Activated T-helper 1 cell treated with Interleukin-2 at 50 U/mL for 16 hours (primary cell): ENCODE data around the gene ATP11A.
A peak's percentile ranks its signal among the peaks of the same experiment; 100 is the strongest.
"Not testable (repeated sequence)": the region's sequence is repeated elsewhere in the genome, so short reads cannot be mapped to it uniquely, and the experiment has no call there.

Experiments
- DNase-seq: peaks from one replicate; pipeline ENCODE4 v3.0.0-alpha.2; 2020; ENCODE audit warnings: low read depth

The ATP11A gene

DNA sequence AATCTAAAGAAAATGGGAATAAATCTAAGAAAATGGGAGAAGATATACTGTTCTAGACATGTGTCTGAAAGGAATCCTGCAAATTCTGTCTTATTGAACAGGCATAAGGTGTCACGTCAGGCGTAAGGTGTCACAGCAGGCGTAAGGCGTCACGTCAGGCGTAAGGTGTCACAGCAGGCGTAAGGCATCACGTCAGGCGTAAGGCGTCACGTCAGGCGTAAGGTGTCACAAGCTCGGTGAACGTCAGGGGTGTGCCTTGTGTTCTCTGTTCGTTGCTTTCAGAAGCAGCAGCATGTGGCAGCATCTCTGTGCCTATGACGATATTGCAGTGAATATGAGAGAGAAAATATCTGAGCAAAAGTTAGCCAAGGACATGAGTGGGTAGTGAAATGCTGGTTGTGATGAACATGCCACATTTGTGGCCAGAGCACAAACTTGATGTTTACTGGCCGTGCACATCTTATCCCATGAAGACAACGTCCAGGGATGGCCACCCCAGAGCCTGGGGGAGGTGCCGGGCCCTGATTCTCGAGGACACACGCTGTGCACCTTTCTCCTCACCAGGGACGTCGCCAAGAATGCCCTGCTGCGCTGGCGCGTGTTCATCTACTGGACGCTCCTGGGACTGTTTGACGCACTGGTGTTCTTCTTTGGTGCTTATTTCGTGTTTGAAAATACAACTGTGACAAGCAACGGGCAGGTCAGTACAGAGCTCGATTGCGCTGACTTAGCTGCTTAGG lies 172.2 kb downstream of the ATP11A start:
- no peak for DNase-seq

DNA sequence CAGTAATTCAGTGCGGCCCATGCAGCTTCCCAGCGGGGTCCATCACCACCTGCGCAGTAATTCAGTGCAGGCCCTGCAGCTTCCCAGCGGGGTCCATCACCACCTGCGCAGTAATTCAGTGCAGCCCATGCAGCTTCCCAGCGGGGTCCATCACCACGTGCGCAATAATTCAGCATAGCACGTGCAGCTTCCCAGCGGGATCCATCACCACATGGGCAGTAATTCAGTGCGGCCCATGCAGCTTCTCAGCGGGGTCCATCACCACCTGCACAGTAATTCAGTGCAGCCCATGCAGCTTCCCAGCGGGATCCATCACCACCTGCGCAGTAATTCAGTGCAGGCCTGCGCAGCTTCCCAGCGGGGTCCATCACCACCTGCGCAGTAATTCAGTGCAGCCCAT lies 173.5 kb downstream of the ATP11A start:
- not testable (repeated sequence) for DNase-seq

DNA sequence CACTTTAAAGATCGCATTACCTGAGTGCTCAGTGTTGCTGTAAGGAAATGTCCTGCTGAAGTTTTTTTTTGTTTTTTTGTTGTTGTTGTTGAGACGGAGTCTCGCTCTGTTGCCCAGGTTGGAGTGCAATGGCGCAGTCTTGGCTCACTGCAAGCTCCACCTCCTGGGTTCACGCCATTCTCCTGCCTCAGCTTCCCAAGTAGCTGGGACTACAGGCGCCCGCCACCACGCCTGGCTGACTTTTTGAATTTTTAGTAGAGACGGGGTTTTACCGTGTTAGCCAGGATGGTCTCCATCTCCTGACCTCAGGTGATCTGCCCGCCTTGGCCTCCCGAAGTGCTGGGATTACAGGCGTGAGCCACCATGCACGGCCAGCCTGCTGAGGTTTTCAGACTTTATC lies 175.6 kb downstream of the ATP11A start:
- DNase-seq, result not testable (repeated sequence)

DNA sequence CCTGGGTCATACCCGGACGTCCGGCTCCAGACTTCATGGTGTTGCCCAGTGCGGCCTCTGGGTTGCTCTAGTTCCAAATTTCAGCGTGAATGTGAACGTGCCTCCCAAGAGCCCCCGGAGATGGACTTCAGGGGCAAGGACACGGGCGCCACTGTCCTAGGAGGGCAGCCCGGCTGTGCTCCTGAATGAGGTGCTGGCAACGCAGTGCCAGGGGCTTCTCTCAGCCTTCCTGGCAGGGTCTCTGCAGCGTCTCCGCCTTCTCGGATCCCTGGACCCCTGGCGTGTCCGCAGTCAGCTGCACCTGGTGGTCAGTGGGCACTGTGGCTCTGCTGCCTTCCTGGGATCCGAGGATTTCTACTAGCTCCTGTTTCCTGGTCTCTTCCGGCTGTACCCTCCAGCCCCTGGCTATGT lies 177.5 kb downstream of the ATP11A start:
- DNase-seq, result no peak

DNA sequence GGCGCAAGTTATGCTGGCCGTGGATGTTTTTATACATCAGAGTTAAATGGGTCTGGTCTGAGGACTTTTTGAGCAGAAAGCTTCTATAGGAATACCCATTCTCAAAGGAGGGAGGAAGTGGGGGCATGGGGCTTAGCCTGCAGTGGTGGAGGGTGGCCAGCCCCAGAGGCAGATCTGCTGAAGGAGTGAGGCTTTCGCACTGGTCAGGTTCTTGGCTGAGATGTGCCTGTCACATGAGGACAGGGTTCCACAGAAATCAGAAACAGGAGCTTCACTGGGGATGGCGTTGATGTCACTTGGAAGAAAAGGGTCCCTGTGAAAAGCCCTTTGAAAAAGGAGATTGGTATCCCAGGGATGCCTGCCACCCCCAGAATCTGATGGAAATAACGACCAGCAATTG lies 178.5 kb downstream of the ATP11A start:
- no peak for DNase-seq

DNA sequence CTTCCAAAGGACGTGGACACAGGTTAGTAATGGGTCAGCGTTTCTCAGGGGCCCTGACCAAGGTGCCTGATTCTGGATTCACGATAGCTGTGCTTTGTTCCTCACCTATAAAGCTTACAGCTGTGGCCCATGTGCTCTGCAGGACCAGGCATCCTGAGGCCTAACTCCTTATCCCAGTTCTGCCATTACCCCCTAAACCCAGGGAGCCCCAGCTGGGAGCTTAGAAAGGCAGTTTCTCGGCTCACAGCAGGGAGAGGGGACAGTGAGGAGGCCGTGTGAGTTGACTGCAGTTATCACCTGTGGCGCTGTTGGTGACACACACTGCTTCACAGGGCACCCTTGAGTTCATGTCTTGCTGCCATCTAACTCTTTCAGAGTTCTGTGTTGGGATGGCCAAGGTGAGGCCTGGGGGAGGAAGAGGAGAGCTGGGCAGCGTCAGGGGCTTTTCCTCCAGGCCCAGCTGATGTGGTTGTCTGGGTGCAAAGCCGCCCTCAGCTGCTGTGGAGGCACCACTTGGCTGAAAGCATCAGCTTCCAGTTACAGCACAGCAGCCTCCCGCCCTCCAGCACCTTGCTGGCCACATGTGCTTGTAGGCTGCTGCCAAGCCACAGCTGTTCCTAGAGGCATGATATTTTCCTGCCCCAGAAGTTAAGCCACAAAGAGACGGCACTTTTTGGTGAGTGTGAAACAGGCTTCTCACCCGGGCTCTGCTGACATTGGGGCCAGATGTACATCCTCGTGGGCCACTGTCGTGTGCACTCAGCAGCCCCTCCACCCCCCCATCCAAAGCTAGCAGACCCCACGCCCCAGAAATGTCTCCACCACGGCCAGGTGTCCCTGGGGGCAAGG lies 179.6 kb downstream of the ATP11A start:
- DNase-seq, result no peak

DNA sequence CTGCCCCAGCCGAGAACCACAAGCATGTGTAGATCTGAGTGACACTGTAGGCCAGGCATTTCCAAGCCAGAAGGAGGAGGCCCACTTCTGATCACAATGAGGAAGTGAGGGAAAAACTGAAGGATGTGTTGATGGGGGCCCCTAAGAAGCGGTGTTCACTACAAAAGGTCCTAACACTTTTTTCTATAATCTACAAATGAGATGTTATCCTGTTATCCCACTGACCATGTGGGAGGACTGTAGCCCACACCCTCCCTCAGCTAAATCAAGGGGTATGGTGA lies 180.2 kb downstream of the ATP11A start:
- no peak for DNase-seq

DNA sequence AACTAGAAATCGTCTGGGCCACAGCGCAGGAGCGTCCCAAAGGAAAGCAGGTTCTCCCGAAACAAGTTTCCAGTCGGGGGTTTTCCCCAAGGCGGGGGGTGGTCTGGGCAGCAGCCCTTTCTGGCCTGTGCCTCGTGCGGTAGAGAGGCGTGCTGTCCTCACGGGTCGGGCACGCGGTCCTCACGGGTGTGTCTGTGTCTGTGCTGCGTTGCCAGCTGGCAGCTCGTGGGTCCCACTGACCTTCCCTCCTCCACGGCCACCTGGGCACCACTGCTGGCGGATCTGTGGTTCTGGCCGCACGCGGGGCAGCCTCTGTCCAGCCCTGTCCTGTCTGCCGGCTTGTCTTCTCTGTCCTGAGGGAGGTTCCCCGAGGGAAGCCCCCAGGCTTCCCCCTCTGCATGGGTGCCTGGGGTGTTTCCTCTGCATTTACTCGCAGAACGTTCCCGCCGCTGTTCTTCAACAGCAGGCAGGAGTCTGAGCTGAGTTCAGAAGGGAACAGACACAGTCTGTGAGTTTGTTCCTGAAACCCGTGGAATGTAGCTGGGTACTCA lies 181.0 kb downstream of the ATP11A start:
- DNase-seq, result no peak

DNA sequence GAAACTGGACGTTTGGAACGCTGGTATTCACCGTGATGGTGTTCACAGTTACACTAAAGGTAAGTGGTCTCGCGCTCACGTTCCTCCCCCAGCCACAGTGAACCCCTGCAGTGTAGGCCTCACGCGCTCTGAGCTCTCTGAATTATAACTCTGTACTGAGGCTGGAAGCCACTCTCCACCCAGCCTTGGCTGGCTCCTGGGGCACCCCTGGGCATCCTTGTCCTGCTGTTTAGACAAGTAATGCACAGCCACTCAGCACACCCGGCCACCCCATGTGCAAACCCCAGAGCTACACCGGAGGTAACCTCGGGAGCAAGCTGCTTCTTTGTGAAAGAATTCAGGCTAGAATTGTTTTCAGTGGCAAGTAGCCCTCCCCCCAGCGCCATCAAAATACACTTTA lies 181.9 kb downstream of the ATP11A start:
- no peak for DNase-seq

DNA sequence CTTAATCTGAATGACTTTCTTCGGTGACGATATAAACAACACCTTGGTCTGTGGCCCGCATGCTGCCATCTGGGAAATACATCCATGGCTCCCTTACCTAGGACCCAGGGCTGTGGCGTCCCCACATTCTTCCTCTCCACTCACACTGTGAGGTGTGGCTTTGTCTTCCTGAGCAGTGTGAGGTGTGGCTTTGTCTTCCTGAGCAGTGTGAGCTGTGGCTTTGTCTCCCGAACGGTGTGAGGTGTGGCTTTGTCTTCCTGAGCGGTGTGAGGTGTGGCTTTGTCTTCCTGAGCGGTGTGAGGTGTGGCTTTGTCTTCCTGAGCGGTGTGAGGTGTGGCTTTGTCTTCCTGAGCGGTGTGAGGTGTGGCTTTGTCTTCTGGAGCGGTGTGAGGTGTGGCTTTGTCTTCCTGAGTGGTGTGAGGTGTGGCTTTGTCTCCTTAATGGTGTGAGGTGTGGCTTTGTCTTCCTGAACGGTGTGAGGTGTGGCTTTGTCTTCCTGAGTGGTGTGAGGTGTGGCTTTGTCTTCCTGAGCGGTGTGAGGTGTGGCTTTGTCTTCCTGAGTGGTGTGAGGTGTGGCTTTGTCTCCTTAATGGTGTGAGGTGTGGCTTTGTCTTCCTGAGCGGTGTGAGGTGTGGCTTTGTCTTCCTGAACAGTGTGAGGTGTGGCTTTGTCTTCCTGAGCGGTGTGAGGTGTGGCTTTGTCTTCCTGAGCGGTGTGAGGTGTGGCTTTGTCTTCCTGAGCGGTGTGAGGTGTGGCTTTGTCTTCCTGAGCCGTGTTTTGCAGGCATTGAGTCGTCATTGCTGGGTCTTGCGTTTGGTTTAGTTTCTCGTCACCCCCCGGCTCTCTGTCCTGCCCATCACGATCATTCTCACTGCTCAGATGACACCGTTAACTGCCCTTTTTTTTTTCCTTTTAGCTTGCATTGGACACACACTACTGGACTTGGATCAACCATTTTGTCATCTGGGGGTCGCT lies 183.1 kb downstream of the ATP11A start:
- peak; percentile 25 for DNase-seq

DNA sequence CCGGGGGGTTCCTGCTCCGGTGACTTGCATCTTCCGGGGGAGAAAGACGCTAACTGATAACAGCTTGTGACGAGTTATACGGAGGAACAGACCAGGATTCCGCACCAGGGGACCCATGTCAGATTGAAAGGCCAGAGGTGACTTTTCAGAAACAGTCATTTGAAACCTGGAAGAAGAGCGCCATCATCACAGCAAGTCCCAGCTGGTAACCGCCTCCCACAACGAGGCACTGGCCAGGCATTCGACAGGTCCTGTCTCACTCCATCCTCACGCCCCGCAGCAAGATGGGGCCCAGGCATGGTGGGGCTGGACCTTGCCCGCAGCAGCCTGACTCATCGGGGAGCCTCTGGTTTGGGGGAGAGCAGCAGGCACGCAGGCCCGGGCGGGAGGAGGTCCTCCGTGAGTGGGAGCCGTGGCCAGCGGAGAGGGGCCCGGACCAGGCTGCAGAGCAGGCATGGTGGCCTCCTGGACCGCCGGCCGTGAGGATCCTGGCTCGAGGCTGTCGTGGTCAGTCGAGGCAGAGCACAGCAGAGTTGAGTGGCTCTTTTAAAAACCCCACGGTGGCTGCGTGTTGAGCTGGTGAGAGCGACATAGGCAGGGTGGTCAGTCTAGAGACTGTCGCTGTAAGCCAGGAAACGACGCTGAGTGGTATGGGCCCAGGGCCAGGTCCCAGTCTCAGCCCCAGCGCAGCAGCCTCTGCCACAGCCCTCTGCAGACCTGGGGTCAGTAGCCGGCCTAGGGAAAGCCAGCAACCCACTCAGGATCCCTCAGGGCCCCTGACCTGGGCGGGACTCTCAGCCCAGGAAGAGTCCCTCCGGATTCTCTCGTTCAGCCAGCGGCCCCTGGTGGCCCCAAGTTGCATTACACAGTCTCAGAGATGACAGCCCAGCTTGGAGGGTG lies 184.3 kb downstream of the ATP11A start:
- peak; percentile 64 for DNase-seq

DNA sequence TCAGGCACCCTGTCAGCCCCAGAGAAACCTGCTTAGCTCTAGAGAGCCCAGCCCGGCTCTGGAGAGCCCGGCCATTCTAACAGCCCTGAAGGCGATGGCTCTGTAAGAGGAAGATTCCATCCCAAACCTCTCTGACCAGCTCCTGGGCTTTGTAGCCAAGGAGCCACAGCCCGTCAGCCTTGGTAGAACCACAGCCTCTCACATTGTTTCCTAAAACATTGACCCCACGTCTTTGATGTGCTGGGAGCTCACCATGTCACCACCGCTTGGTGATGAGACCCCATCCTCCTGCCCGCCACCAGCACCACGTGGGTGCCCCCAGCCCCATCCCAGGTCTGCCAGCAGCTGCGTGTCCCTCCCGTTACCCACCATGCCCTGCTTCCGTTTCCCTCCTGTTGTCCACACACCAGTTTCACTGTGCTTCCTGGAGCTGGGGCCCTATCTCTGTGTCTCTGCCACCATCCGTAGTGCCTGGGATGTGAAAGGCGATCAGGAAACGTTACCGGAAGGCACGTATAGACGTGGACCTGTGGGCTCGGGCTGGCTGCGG lies 185.0 kb downstream of the ATP11A start:
- DNase-seq, result no peak

DNA sequence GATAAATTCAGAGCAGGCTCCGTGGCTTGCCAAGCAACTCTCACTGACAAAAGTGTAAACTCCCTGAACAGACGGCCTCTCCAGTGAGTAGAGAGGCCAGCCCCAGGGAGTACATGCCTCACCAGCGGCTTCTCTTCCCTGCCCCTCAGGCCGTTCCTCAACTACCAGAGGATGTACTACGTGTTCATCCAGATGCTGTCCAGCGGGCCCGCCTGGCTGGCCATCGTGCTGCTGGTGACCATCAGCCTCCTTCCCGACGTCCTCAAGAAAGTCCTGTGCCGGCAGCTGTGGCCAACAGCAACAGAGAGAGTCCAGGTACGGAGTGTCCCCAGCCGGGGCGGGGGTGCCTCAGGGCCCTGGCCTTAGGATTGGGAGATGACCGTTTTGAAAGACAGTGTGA lies 185.8 kb downstream of the ATP11A start:
- DNase-seq, result no peak

DNA sequence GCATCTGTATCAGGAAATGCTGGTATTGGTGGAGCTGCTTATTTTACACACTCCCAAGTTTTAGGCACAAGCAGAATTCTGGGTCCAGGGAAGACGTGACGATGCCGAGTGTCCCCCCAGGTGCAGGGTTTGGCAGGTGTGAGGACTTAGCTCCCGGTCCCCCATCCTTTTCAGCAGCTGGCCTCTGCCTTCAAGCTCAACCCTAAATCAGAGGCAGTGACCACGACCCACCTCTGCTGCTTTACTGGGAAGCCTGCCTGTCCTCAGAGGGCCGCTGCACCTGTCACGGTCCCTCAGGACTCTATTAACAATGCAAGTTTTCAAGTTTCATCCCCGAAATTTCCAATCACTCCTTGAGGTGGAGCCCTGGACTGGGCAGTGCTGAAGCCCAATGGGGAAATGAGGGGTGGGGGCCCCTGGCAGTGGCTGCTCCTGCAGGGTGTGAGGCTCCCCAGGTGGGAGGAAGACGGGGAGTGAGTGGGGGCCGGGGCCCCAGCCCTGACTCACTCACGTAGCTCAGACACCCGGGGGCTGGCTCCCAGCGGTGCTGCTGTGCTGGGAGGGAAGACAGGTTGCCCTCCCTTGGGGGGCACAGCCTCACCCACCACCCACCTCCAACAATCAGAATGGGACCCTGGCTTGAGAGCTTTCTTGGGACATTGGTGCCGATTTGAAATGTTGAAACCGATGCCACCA lies 186.6 kb downstream of the ATP11A start:
- no peak for DNase-seq

DNA sequence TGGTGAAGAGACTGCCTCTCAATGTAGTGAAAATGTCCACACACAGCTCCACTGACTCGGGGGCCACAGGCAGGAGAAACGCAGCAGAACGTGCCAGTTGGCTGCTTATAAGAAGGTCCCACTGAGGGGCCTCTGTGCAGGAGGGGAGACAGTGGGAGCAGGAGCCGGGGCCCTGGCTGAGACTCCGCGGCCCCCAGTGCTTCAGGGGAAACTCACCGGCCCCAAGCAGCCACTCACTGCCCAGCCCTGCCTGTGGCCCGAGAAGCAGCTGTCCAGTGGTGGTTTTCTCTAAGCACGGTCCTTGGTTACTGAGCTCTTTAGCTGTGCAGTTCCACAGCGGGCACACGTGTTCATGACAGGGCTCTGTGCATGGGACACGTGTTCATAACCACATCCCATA lies 187.2 kb downstream of the ATP11A start:
- DNase-seq, result no peak

DNA sequence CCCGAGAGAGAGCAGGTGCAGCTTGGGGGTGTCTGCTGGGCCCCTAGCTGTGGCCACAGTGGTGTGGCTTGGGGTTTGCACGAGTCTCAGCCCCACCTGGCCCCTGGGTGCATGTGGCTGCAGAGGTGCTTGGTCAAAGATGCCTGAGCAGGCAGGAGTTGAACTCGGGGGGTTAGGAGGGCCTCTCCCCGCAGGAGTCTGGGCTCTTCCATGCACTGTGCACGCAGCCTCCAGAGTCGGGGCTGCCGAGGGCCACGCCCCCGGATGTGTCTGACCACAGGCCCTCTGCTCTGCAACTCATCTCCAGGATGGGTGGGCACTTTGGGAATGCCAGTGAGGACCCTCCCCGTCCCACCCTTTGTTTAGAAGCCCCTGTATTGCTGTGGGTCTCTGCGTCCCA lies 187.7 kb downstream of the ATP11A start:
- no peak for DNase-seq

DNA sequence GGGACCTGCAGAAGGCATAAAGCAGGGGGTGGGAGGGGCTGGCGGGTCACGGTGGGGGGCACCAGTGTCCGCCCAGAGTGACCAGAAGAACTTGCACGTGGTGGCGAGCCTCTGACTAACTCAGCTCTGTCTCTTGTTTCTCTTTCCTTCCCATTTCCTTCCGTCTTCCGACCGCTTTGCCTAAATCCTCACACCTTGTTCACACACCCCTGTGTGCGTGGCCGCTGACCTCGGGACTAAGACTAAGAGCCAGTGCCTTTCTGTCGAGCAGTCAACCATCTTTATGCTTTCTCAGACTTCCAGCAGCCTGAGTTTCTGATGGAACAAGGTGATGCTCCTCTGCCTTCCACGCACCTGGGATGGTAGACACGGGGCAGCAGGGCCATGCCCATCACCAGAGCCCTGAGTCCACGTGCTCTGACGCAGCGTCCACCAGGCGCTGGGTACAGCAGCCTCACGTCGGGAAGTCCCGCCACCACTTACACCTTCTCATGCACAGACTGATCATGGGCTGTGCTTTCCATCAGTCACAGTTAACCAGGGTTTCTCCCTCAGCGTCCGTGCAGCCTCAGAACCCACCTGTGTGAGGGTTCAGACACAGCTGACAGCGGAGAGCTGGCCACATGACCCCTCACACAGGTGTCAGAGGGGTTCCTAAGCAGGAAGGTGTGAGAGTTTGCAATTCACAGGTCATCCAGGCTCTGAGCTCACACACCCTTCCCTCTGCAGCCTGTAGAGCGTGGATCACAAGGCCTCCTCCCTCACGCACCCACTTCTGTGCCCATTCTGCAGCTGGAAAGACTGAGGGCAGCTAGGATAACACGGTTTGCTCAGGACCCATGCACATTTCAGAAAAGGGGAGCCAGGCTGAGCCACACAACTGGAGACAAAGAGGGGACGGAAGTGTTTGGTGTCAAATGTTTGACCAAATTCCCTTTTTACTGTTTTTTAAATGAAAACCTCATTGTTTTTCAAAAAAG lies 188.4 kb downstream of the ATP11A start:
- DNase-seq, result no peak

DNA sequence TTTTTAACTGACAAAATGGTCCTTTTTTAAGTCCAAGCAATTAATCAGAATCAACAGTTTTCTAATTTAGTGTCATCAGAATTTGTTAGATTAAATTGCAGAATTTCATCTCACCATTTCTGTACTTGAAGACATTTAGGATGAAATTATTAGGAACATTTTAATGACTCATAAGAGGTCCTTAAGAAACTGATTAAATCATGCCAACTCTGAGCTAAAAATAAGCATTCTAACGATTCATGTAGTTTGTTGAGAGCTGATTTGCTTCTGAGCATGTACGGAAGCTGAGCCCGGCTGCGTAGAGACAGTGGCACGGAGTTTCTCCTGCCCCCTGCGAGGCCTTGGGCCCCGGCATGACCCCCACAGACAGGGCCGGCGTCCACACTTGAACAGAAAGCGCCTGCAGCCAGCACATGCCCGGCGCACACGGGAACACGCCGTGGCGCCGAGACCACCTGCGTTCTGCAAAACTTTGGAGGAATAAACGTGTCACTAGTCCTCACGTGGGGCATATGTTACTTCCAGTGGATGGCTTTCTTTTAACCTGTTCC lies 189.5 kb downstream of the ATP11A start:
- DNase-seq, result no peak

DNA sequence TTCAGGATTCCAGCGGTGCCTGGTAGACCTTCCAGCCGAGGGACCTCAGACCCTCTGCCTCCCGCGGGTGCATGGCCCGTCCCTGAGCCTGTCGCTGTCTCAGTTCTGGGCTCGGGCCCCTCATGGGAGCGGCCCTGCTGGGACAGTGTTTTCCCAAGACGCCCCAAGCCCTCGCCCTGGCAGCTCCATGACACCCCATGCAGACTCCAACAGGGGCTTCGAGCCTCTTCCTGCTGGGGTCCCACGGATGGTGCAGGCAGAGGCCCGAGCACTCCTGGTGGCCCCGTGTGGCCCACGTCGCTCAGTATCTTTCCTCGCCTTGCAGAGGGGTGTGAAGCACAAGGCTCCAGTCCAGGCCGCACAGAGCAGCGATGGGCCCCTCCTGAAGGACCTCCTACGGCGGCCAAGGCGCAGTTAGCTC lies 190.4 kb downstream of the ATP11A start:
- no peak for DNase-seq
